NCI-H1436 (cell line): ENCODE measurements around the gene TACR1.

ENCODE experiments used
- DNase-seq: peaks from one replicate; lab custom pipeline; 2025; lab: John Stamatoyannopoulos, UW

TACR1 gene

DNA sequence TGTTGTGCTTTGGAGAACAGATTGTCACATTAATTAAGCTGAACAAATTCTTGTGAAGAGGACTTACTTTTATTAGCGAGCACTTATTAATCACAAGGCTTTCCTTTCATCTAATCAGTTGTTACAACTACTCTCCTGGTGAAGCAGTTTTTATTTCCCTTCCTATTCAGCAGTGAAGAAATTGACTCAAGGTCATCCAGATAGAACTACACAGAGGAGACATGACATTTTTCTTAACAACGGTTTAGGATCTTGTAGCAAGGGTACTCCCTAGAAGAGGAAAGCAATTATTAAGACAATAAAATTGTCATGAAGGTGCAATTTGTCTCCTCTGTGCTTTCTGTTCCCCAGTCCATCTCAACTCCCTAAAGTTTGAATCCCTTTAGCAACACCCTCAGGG lies 179.5 kb downstream of the TACR1 start:
- no peak for DNase-seq

DNA sequence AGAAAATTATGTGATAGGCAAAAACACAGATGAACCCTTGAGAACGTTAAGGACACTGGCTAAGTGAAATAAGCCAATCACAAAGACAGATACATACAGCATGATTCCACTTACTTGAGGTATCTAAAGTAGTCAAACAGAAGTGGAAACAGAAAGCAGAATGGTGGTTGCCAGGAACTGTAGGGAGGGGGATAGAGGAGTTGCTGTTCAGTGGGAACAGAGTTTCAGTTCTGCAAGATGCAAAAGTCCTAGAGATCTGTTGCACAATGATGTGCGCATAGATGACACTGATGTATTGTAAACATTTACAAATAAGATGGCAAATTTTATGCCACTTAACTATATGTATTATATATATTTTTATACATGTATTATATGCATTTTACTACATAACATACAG lies 181.2 kb downstream of the TACR1 start:
- DNase-seq, result no peak

DNA sequence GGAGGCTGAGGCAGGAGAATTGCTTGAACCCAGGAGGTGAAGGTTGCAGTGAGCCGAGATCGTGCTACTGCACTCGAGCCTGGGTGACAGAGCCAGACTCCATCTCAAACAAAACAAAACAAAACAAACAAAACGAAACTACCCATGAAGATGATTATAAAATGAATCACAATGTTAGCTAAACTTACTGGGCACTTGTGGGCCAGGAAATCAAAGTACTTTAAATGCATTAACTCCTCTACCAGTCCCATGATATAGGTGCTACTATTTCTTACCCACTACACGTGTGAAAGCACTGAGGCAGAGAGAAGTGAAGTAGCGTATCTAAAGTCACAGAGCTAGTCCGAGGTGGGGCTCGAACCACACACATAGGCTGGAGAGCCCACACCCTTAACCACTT lies 187.2 kb downstream of the TACR1 start:
- DNase-seq, result no peak

DNA sequence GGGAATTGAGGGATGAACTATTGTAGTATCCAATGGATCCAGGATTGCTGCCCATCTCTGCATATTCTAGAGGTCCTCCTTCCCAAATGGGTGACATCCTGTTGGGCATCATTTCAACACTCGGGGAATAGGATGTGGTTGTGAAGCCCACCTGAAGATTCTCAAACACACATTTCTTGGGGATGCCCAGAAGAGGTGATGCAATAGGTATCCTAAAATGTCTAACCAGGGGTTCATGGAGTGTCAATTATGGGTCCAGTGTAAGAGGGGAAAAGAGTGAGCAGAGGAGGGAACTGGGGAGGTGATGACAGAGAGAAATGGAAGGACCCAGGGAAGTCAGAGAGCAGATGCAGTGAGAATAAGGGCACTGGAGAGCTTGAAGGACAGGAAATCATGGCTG lies 188.7 kb downstream of the TACR1 start:
- no peak for DNase-seq

DNA sequence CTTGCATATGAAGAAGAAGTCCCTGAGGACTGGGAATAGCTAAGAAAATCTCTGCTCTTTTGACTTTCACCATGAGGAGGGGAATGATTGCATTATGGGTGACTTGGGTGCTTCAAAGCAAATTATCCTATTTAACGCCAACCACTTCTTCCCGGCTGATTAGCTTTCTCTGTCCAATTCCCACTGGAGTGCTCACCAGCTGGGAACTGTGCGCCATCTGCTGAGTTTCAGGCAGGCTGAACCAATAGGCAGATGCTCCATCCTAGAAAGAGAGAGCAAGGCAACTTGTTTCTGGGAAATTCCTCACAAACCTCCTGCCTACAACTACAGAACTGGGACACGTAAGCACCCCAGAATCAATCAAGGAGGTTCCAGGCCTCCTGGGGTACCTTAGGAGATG lies 191.5 kb downstream of the TACR1 start:
- peak; percentile 11 for DNase-seq

DNA sequence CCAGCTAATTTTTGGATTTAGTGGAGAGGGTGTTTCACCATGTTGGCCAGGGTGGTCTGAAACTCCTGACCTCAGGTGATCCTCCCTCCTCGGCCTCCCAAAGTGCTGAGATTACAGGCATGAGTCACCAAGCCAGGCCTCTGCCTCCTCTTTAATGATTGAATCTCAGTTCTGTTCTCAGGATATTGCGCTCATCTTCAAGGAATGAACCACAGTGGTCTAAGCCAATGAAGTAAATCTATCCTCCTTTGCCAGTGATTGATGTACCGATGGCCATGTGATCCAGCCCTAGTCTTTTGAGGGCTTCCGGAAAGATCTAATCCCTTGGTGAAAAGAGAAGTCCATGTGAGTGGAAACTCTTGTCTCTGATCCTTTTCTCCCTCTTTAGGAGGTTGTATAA lies 192.3 kb downstream of the TACR1 start:
- no peak for DNase-seq

DNA sequence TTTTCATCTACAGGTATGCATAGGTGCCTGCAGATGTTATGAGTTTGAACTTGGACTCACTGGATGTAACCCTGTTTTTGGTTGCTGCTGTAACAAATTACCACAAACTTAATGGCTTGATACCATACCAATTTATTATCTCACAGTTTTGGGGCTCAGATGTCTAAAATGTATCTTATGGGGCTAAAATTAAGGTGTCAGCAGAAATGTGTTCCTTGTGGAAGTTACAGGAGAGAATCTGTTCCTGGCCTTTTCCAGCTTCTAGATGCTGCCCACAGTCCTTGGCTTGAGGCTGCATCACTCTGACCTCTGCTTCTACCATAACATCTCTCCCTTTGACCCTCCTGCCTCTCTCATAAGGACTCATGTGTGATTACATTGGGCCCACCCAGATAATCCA lies 193.3 kb downstream of the TACR1 start:
- DNase-seq, result no peak

DNA sequence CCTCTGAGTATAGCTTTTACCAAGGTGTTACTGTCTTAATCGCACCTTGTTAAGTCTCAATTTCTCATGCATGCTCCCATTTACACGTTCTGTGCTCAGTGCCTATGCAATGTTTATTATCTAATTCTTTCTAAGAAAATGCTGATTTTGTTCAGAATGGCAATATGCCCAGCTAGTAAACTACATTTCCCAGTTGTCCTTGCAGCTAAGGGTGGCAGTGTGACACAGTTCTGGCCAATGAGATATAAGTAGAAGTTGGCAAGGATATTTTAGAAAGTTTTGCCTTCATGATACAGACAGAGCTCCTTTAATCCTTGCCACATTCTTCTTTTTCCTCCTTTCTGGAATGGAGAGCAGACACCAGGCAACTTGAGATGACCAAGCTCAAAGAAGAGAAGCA lies 195.5 kb downstream of the TACR1 start:
- no peak for DNase-seq

DNA sequence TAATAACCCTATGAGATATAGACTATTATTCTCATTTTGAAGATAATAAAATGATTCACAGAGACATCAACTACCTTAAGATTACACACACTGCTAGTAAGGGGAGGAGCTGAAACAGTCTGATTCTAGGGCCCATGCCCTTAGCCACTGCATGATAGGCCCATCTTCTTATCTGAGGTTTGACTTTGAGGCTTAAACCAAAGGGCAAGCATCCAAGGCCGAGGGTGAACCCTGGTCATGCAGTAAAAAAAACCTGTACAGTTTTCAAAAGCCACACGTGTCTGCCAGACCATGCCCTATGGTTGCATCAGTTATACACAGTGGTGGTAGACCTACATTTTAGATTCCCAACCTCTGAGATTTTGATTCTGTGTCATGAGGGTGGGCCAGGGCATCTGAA lies 196.0 kb downstream of the TACR1 start:
- DNase-seq, result no peak

DNA sequence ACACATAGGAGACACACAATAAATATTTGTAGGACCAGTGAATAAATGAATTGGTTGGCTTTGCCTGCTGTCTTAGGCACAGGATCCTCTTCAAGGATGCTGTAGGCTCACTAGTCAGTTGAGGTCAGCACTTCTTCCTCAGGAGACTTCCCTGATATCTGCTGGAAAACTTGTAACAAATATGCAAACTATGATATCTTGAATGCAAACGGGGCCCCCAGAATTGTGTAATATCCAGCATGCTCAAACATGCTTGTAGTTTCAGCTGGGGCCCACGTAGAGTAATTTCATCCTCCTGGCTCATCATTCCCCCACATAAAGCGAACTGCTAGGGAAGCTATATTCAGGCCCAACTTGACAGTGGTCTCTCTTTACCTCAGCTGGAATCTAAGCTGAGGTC lies 197.3 kb downstream of the TACR1 start:
- no peak for DNase-seq

DNA sequence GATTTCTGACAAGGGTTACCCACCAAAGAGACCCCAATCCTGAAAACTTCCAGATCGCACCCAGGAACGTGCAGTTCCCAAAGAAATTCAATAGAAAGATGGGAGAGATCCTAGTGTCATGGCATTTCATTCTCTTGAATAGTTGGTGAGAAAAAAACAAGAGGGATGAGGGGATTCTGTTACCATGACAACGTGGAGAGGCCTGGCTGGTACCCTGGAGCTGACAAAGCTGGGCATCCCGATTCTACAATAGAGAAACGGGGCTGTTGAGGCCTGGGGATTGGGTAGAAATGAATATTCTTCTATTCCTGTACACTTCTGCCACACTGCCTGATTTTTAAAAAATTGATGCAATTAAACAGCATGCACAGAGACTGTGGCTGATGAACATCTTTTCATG lies 199.9 kb downstream of the TACR1 start:
- no peak for DNase-seq
